RWPE2 (cell line): ENCODE data around the gene ZNF385A.

Source experiments
- ATAC-seq: fragments of 200-7000 bp; cut with Tn5 transposase; 3 replicates; pipeline ENCODE4 v1.9.1; 2021; ENCODE audit warnings: low read depth
- DNase-seq: peaks from one replicate; pipeline ENCODE4 v3.0.0-alpha.2; 2020; ENCODE audit warnings: low spot score
- H3K27ac ChIP-seq: fragments of 450-650 bp; 2 replicates; pipeline ENCODE4 v1.5.1; 2017; ENCODE audit warnings: mild to moderate bottlenecking; ENCODE audit not compliant: poor library complexity, severe bottlenecking
- H3K27me3 ChIP-seq: fragments of 250-450 bp; sonication (Bioruptor Pico); 2 replicates; pipeline ENCODE4 v1.5.1; 2021; ENCODE audit warnings: mild to moderate bottlenecking, moderate library complexity; ENCODE audit not compliant: insufficient read depth, poor library complexity, severe bottlenecking
- H3K36me3 ChIP-seq: fragments of 250-450 bp; sonication (Bioruptor Pico); 2 replicates; pipeline ENCODE4 v1.5.1; 2020; ENCODE audit warnings: low read depth, mild to moderate bottlenecking, moderate library complexity
- H3K4me1 ChIP-seq: fragments of 250-450 bp; sonication (Bioruptor Pico); 2 replicates; pipeline ENCODE4 v1.5.1; 2021; ENCODE audit warnings: mild to moderate bottlenecking, moderate library complexity; ENCODE audit not compliant: insufficient read depth, poor library complexity, severe bottlenecking
- H3K4me3 ChIP-seq: fragments of 250-450 bp; sonication (Bioruptor Pico); 2 replicates; pipeline ENCODE4 v1.5.1; 2021; ENCODE audit warnings: mild to moderate bottlenecking, moderate library complexity; ENCODE audit not compliant: severe bottlenecking
- H3K9me3 ChIP-seq: fragments of 250-450 bp; sonication (Bioruptor Pico); 2 replicates; pipeline ENCODE4 v1.5.1; 2021; ENCODE audit warnings: mild to moderate bottlenecking, moderate library complexity; ENCODE audit not compliant: severe bottlenecking
- TF ChIP-seq, protein P1 (sequence below): fragments of 450-650 bp; IDR thresholded peaks from one replicate; pipeline ENCODE4 v1.5.1; 2017; ENCODE audit warnings: mild to moderate bottlenecking, moderate library complexity; ENCODE audit not compliant: poor library complexity, severe bottlenecking

The ZNF385A gene

GRCh38 chr12:54415221-54415929 is 30.8 kb upstream of the ZNF385A start:
- no peak for DNase-seq
- peak overlapping the region; percentile 92 for H3K27ac ChIP-seq
- peaks cover 65% of the 10 kb centered on the region for H3K4me1 ChIP-seq
- peaks cover 63% of the 10 kb centered on the region for H3K36me3 ChIP-seq
- no peaks in the 10 kb centered on the region for H3K27me3 ChIP-seq
- TF ChIP-seq, protein P1, sequence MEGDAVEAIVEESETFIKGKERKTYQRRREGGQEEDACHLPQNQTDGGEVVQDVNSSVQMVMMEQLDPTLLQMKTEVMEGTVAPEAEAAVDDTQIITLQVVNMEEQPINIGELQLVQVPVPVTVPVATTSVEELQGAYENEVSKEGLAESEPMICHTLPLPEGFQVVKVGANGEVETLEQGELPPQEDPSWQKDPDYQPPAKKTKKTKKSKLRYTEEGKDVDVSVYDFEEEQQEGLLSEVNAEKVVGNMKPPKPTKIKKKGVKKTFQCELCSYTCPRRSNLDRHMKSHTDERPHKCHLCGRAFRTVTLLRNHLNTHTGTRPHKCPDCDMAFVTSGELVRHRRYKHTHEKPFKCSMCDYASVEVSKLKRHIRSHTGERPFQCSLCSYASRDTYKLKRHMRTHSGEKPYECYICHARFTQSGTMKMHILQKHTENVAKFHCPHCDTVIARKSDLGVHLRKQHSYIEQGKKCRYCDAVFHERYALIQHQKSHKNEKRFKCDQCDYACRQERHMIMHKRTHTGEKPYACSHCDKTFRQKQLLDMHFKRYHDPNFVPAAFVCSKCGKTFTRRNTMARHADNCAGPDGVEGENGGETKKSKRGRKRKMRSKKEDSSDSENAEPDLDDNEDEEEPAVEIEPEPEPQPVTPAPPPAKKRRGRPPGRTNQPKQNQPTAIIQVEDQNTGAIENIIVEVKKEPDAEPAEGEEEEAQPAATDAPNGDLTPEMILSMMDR: no peak
- no peak for ATAC-seq
- no peaks in the 10 kb centered on the region for H3K9me3 ChIP-seq
- H3K4me3 ChIP-seq: no peak overlapping the region

DNA sequence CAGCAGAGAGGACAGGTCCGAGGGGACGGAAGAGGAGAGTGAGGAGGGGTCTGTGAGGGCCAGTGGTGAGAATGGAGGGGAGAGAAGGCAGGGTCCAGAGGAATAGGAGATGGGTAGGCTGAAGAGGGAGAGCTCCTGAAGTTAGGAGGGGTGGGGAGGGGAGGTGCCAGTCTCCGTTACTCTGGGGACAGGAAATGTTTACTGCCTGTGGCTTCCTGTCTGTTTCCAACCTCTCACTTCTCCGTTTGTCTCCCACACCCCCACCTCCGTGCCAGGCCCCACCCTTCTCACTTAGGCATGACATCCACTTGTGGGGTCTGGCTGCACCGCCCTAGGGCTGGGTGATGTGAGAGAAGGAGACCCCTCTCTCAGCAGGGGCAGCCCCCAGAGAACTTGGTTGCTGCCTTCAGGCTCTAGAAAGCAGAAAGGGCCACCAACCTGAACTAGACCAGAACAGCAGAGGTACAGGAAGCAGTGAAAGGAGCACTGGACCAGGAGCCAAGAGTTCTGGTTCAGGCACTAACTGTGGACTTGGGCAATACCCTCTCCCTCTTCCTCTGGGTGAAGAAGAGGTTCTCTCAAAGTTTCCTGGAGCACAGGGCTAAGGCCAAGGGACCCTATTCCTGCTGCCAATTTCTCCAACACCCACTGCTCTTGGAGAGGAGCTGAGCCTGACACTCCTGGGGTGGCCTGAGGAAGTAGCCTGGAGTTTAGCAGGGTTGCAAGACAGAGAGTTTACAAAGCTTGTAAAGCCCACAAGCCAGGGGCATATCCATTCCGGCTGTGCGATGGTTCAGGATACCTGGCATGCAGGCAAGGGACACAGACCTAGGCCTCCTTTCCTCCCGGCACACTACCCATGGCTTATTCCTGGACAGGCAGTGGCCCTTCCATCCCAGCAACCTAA is 29.0 kb upstream of the ZNF385A start:
- Histone ChIP-seq H3K27ac (peak overlapping the region; percentile 92), H3K27me3 (no peaks in the 10 kb centered on the region), H3K9me3 (no peaks in the 10 kb centered on the region), H3K4me1 (peaks cover 58% of the 10 kb centered on the region), H3K36me3 (peaks cover 82% of the 10 kb centered on the region), H3K4me3 (no peak overlapping the region)
- TF ChIP-seq, protein P1: no peak
- DNase-seq (no peak), ATAC-seq (no peak)

DNA sequence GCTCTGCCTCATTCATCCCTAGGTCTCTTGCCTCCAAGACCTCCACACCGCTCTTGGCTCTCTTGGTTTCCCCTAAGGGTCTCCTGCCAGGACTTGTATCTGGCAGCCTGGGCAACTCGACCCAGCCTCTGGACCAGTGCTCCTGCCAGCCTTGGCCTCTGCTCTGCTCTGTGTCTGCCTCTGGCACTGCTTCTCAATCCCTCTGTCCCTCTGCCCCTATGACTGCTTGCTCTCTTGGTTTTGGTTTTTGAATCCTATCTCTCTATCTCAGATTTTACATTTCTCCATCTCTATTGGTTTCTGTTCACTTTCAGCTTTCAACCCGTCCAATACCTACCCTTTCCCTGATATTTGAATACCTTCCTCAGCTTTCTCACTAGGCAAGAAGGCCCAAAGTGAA is 28.3 kb upstream of the ZNF385A start:
- peaks cover 58% of the 10 kb centered on the region for H3K4me1 ChIP-seq

GRCh38 chr12:54412348-54412747 is 27.8 kb upstream of the ZNF385A start:
- no peaks in the 10 kb centered on the region for H3K9me3 ChIP-seq
- TF ChIP-seq, protein P1: no peak
- DNase-seq (no peak), ATAC-seq (no peak)
- H3K27ac ChIP-seq: peak overlapping the region; percentile 92
- H3K36me3 ChIP-seq: peaks cover 94% of the 10 kb centered on the region
- peaks cover 58% of the 10 kb centered on the region for H3K4me1 ChIP-seq
- no peak overlapping the region for H3K4me3 ChIP-seq
- H3K27me3 ChIP-seq: no peaks in the 10 kb centered on the region

More for the DNA sequence above, 28.3 kb upstream of the ZNF385A start:
- Histone ChIP-seq H3K36me3 (peaks cover 89% of the 10 kb centered on the region), H3K9me3 (no peaks in the 10 kb centered on the region), H3K4me3 (no peak overlapping the region), H3K27ac (peak overlapping the region; percentile 92), H3K27me3 (no peaks in the 10 kb centered on the region)
- DNase-seq: no peak
- no peak for ATAC-seq
- TF ChIP-seq, protein P1: no peak
